GM13976 (cell line): ENCODE data around the gene MGMT.

Experiments
- DNase-seq: peaks from one replicate; pipeline ENCODE4 v3.0.0; 2012; ENCODE audit warnings: low spot score
- CTCF ChIP-seq: IDR thresholded peaks from 2 replicates; pipeline ENCODE4 v1.5.1; 2012; ENCODE audit warnings: borderline replicate concordance, mild to moderate bottlenecking; ENCODE audit not compliant: insufficient read depth; ENCODE audit errors: extremely low read depth, missing control alignments, control extremely low read depth
- in situ Hi-C: fragments of 300-500 bp; cut with MboI; formaldehyde crosslinking; loops from one replicate; pipeline ENCODE4 v1.12.0; 2022; ENCODE audit warnings: low sequenced_read_pairs, mixed read lengths, inconsistent platforms; ENCODE audit not compliant: unreplicated experiment

The MGMT gene

DNA sequence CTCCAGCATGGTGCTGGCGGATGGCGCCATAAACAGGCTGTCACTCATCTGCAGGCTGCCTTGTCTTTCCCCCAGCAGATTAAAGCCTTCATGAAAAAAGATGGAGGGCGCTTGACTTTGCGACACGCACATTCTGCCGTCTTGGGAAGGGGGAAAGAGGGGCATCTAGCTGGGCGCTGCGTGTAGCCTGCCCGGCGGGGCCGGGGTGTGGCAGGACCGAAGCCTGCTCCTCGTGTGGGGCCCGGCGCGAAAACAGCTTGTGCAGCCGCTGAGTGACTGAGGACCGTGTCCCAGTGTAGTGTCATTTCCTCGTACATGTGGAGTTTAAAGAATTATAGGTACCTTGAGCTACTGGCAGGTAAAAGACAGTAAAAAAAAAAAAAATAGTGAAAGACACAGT is 97.9 kb downstream of the MGMT start:
- TF ChIP-seq CTCF, result no peak
- in situ Hi-C loops, result no loop called here
- DNase-seq, result no peak

DNA sequence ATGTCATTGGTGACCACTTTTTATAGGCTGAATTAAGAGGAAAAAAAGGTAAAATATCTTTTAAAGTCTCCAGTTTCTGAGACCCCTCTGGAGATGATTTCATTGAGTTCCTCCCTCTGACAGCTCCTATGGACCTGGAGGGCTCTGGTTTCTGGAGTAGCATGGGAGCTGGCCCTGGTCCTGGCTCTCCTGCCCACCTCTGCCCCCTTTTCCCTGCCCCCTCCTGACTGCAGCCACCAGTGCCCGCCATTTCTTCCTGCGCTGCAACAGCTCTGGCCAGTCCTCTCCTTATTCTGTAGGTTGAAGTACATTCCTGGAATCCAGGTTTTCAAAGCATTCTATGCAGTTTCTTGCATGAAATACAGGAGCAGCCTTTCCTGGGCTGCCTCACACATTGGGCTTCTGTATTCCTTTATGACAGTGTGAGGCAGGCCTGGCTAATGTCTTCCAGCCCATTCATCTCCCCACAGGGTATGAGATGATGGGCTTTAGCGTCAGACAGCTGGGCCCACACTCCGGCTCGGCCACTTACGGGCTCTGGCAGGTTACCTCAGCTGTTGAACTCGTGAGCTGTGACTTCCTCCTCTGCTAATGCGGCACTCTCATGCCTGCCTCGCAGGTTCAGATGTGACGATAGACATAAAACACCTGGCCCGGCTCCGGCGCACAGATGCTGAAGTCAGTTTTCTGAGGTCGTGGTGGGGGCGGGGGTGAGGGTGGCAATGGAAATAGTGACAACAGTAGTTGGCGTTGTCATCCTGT is 101.7 kb downstream of the MGMT start:
- DNase-seq, result no peak
- in situ Hi-C loops, result no loop called here
- no peak for TF ChIP-seq CTCF

DNA sequence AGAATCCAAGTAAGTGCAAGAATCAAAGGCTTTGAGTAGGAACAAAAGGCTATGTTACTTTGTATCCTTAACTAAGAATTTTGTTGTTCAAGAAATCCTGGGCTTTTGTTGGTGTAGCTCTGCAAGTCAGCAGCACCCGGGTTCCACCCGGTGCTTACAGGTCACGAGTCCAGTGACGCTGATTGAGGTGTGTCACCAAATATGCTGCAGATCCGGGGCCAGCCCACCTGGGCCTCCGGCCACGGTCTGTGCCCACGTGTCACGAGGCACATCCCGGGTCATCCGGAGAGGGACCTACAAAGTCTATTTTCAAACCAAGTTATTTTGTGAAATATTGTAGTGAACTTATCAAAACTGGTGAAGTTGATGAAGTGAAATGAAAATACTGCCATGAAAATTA is 103.1 kb downstream of the MGMT start:
- in situ Hi-C loops, result no loop called here
- no peak for DNase-seq
- TF ChIP-seq CTCF, result no peak

- DNase-seq, result no peak
- TF ChIP-seq CTCF, result no peak
- in situ Hi-C loops, result no loop called here
Observed at GRCh38 chr10:129579228-129579627, 112.2 kb downstream of the MGMT start.

- in situ Hi-C loops, result no loop called here
- DNase-seq, result no peak
- no peak for TF ChIP-seq CTCF
Observed at GRCh38 chr10:129580010-129580409, 113.0 kb downstream of the MGMT start.

DNA sequence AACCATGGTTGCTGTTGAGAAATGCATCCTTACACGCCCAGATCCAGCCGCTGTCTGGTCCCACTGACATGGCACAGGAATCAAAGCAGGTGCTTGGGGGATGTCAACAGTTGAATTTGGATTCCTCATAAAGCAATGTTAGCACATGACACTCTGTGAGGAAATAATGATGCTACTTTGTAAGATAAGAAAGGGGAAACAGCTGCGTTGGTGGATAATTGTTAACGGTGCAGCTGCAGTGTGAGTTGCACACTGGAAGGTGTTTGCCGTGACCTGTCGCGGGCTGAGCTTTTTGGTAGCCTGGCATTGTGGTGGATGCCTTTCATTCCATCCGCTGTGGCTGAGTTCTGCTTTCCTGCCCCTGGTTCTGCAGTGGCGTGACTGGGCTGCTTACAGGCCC is 113.9 kb downstream of the MGMT start:
- TF ChIP-seq CTCF, result no peak
- DNase-seq, result no peak
- in situ Hi-C loops, result no loop called here
